Limb (tissue), 2 donors: ENCODE results near the gene BARX1.

ENCODE experiments used
- DNase-seq, 2 donors: peaks; one replicate each; pipeline ENCODE4 v3.0.0-alpha.2; 2016; ENCODE audit errors: extremely low spot score in 2 of 2

BARX1 gene

DNA sequence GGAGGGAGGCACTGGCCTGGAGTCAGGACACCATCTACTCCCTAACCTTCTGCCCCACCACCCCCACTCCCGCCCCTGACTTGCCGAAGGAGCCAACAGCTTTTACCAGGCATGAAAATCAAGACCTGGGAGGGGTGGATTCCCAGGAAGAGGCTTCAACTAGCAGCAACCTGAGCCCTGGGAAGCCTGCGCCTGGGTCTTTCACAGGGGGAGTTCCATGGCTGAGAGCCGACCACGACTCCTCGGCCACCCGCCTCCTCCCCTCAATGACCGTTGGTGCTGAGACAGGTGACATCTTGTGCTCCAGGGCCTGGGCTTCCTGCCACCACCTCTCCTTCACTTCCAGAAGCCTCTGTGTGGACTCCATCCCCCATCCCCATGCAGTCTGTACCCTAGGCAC, 37.1 kb downstream of the BARX1 start:
- no peak for DNase-seq

DNA sequence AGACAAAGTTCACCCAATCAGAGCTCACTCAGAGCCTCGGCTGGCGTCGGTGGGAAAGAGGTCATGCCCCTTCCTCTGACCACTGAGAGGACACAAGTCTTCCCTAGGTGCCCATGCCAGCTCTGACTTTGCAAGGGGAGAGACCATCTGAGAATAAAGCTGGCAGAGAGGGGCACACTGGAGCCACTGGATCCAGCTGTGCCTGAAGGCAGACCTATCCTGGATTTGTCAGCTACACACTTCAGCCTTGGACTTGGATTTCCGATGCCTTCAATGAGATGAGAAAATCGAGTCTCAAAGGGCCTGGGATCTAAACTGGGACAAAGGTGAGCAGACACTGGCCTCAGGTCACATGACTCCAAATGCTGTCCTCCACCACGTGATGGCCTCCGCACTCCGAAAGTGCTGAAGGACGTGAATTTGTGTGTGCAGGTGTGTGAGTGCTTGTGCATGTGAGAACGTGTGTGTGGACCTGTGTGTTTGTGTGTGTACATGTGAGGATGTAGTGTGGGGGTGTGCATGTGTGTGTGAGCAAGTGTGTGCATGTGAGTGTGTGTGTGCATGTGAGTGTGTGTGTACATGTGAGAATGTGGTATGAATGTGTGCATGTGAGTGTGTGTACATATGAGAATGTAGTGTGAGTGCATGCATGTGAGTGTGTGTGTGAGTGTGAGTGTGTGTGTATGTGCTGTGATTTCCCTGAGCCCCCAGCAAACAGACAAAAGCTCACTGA, 37.9 kb downstream of the BARX1 start:
- no peak for DNase-seq

DNA sequence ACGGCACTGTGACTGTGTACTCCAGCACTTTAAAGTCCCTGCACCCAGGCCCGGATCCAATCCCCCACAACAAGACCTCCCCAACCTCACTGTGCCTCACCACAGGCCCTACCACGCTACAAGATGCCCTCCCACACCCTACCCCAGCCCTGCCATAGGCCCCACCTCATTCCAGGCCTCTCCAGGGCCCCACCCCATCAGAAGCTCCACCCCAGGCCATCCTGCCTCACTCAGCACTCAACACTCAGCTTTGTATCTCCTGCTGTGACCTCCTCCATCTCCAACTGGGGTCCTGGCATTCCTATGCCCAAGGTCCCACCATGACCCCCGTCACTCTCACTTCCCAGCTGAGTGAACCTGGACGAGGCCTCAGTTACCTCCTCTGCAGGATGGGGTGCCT, 38.8 kb downstream of the BARX1 start:
- no peak for DNase-seq

DNA sequence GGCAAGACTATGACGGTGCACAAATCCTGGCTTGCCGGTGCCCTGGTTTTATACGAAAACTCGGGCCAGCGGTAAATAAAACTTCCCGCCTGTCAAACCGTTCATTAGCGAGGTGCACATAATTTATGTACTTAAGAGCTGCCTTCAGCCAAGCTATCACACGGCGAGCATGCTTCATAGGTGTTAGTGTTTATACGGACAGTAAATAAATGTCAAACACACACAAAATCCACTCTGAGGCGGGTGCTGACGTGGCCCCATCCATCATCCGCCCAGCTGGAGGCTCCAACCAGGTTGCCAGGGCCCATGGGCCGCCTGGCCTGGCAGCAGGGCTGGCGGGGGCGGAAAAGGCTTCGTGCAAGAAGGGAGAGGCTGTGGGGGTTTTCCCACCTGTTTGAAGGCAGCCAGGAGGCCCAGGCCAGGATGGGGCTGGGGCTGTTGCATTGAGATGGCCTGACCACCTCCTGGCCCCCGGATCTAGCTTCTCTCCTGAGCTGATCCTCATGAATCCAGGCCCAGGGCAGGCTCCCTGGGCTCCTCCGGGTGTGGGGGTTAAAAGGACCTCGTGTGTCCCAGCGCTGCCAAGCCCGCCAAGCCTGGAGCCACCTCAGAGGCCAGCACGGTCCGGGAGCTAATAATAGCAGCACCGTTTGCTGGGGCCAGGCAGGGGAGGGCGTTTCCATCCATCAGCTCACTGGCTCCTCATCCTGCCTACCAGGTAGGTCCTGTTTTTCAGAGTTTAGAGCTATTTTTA, 43.2 kb downstream of the BARX1 start:
- peak in 1 of 2 donors; percentile 57 for DNase-seq

DNA sequence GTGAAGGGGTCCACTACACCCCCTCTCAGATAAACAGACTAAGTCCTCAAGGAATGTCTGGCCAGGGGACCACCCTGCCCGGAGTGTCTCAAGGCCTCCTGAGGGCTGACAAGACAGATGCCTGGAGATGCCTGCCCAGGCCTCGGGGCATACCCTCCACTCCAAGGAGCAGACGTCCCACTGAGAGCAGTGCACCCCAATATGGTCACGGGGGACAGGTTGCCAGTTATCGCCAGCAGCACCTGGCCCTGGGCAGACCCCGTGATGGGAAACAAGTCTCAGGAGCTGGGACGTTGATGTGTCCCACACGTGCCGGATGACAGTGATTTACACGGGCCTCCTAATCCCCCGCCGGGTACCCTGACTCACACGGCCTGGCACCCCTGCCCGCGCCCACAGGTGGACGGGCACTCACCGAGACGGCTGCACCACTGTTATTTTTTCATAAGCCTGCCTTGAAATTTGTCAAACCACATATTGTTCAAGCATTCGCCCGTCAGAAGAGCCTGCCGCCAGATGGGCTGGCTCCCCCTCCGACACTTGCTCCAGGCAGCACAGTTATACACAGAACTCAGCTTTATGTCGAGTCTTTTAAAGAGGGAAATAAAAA, 43.9 kb downstream of the BARX1 start:
- DNase-seq: no peak

DNA sequence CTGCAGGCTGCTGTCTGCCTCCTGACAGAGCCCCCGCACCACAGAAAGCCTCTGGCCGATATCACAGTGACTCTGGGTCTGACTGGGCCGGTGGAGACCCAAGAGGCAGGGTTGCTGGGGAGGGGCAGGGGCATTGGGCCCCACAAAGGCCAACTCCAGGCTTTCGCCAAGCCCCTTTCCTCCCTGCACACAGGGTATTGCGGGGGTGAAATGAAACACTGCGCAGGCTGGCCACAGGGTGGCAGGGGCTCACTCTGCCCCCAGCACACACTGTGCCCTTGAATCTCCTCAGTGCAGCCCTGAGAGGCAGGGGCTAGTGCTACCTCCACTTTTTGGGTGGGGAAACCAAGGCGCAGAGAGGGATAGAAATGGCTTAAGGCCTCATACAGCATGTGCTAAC, 44.6 kb downstream of the BARX1 start:
- no peak for DNase-seq

DNA sequence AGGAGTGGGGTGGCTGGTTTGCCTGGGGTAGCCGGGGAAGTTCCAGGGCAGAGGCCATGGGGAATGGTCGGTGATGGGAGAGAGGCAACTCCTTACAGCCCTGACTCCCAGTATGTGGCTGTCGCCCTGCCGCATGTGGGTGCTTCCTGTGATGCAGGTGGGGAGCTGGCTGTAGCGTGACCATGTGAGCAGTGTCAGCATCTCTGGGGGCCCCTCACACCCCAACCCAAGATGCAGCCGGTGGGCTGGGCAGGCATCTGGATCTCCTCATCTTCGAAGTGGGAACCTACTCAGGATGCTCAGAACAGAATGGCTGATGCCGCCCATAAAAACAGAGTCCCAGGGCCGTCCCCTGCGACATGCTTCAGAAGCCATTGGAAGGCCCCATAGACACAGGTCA, 45.0 kb downstream of the BARX1 start:
- no peak for DNase-seq

DNA sequence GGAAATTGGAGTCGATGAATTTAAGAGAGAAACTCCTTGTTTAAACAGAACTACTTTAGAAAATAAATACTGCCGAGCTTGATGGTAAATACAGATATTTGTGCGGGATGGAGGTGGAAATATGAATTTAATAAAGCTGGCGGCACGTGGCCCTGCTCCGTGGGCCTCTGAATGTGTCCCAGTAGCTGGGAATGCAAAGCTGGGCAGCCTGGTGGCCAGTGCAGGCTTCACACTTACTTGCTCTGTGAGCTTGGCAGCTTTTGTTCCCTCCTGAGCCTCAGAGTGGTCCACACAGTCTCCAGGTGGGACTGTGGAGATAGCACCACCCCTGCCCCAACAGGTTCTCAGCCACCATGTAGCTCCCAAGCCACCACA, 45.9 kb downstream of the BARX1 start:
- no peak for DNase-seq

DNA sequence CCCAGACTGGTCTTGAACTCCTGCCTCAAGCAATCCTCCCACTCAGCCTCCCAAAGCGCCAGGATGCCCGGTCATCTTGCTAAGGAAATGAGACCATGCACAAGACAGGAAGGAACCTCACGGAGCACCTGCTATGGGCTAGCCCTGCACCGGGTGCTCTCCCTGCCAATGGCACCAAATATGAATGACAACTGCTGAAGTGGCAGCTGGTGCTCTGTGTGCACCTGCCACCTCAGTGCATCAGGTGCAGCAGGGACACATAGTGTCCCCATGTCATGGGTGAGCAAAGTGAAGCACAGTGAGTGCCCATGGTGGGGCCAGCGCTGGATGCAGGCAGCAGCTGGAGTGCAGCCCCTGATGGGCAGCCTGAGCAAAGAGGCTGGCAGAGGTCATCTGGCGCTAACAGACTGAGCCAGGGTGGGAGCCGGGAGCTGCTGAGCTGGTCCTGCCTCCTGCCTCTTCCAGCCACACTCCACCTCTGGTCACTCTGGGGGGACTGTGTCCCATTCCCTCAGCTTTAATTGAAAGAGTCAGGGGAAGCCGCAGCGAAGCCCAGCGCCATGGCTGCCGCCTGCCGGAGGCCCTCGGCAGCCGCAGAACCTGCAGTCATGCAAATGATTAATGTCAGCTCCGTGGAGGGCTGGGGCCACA, 46.4 kb downstream of the BARX1 start:
- DNase-seq: no peak

DNA sequence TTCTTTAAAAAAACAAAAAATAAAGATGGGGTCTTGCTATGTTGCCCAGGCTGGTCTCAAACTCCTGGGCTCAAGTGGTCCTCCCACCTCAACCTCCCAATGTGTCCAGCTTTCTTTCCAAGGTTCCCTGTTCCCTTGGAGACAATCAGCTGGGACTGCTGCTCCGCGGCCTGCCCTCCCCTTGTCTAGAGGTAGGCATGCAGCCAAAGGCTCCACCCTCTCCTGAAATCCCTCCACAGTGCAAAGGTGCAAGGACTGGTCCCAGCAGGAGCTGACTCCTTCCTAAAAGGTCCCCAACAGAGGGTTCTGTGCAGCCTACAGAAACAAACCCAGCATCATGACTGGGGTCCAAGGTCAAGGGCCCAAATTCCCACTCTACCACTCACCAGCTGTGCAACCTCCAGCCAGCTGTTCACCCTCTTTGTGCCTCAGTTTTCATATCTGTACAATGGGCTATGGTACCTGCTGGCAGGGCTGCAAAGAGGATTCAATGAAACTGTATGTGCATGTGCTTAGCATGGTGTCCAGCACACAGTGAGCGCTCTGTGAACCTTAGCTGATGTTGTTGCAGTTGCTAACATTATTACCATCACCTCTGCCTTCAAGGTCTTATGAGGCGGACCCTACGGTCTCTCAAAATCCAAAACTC, 47.5 kb downstream of the BARX1 start:
- DNase-seq: no peak

DNA sequence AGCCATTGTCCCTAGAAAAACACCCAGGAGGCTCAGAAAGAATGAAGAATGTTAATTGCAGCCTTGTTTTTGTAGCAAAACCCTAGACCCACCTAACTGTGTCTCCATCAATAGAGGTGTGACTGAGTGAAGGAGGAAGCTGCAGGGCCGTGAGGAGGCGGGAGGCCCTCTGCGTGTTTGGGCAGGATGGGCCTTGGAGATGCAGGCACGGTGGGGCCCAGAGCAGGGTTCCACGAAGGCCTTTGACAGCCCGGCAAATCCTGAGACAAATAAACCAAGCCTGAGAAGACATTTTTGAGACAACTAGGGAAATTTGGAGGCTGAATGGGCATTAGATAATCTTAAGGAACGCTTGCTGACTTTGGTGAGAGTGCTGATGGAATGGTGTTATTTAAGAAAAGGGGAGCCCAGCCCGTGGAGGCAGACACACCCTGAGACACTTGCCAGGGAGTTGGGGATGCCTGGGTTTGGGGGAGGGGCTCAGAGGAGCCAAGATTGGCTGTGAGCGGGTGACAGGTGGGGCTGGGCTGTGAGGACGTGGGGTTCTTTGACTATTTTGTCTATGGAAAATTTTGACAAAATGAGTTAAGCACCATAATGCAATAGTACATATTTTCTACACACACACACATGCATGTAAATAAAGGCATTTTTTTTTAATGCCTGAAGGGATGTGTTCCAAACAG, 48.8 kb downstream of the BARX1 start:
- no peak for DNase-seq

DNA sequence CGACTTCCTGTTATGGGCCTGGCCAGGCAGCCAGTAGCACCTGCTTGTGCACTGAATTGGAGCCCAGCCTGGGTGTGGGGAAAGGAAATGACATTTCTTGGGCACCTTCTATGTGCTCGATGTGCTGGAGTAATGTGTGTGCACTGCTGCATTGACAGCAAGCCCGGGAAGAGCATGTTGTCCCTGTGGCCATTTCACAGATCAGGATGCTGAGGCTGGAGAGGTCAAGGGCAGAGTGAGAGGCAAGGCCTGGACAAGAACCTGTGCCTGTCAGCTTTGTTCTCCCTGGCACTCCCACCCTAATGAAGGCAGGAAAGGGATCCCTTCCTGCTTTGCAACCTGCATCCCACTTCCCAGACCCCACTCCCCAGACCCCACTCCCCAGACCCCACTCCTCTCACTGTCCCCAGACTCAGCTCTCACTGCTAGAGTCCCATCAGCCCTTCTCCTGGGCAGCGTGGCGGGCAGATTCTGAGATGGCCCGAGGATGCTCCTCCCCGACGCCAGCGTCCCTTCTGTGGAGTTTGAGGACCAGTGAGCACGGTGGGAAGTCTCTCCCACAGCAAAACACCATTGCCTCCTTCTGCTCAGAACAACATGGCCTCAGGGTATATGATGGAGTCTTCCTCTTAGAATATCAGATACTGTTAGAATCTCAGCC, 49.6 kb downstream of the BARX1 start:
- DNase-seq: no peak

DNA sequence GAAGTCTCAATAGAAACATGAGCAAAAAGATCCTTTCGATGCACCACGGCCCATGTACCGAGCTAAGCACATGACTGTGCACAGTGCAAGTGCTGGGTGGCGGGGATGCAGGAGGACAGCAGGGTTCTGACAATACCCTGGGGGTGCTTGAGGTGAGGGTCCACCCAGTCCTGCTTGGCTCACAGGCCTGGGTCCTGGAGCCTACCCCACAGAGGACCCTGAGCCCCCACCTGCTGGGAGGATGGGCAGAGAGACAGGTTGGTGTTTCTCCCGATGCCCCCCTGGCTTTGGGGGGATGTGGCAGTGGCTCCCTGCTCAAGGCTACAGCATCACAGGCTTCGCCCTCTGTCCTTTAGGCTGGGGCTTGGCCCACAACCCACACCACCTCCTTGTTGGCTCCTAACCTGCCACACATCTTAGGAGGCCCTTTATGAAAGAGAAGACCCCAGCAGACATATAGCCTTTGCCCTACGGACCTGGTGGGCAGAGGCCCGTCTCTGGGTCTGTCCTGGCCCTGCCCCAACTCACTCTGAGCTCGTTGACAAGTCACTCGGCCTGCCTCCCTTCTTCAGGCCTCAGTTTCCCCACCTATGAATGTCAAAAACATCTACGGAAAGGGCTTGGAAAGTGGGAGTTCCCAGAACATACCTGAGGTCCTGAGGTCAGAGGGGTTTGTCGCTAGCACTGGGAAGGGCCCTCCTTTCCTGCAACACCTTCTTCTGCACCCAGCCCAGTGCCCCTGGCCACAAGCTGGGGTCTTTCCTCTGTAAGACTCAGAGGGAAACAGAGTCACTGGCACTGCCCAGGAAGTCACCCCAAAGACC, 50.3 kb downstream of the BARX1 start:
- no peak for DNase-seq

DNA sequence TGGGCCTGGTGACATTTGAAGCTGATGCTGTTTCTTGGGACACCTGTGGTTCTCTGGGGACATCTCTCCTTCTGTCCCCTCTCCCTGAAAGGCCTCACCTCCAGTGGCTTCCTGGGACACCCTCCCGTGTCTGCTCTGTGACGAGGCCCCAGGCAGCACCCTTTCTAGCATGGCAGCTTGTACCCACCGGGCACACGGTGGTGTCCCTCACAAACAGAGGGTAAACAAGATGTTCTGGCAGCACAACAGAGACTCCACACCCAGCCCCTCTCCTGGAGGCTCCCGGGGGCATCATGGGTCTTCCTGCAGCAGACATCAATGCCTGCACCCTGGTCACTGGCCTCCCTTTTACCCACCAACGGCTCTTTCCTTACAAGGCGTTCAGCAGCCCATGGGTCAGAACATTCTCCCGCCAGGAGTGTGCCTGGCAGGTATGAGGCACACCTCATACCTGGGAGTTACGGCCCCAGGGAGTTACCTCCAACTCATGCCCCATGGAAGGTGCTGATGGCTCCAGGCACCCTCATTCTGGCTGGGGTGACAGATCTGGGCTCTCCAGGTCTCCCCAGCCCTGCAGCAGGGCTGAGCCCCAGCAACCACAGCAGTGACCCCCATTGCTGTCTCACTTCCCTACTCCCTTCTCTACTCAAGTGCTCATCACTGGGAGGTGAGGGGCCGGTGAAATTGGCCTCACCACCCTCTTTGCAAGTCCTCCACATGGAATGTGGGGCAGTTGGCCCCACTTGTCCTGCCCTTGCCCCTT, 51.1 kb downstream of the BARX1 start:
- peak in 1 of 2 donors; percentile 17 for DNase-seq

DNA sequence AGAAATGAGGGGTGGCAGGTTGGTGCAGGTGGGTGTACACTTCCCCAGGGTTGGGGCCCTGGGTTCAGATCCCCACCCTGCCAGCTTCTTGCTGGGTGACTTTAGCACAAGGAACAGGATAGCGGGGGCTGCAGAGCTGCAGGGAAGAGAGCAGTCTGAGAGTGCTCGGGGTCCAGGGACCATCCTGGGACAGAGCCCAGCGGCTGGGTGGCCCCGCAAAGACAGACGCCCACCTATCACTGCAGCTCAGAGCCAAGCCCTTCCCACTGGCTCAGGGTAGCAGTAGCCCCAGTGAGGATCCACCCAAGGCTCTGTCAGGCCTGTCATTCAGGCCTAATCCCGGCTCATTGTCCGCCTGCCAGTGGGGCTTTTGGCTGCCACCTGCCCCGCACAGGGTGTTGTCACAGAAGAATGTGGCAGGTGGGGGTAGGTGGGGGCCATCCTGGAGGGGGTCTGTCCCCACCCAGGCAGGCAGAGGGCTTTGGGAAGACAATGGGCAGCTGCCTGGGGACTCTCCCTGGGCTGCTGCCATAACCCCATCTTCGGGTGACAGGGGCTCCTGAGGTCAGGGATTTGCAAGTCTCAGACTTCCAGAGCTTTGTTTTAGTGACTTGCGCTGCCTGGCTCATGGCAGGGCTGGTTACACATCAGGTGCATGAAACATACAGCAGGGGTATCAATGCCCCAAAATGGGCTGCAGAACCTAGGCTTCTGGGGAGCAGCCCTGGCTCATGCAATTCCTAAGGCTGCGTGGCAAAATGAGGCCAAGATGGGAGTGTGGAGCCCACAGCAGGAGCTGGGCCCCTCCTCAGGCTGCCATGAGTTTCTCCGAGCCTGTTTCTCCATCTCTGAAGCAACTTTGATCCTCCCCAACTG, 52.1 kb downstream of the BARX1 start:
- DNase-seq: peak in 1 of 2 donors; percentile 20

DNA sequence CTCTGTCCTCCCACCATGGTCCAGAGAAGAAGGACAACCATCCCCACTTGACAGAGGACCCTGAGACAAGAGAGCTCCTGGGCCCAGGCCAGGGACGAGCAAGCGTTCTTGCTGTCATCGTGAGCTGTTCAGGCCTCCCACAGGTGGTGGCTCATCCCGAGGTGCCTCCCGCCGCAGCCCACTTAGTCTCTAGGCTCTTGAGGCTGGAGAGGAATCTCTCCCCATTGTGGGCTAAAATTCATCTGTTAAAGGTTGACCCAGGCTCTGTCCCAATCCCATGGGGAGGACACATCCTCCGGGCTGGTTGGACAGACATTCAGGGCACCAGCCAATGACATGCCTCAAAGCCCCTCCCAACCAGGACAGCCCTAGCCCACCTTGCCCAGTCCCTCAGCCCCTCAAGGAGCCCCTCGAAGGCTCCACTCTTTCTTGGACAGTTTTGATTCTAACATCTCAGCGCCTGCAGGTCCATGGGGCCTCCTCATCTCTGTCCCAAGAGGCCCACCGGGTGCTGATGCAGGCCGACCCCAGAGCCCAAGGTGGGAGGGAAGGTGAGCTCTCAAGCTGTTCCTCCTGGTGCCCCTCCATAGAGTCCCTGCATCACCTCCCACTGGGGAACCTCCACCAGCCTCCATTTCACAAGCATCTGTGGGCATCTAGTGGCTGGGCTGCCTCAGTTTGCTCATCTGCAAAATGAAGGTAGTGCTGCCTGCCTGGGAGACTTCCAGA, 52.9 kb downstream of the BARX1 start:
- no peak for DNase-seq
